Effector memory CD4-positive, alpha-beta T cell (primary cell): ENCODE data around the gene BRIP1.

Experiments
- DNase-seq, 3 donors: peaks; one replicate each; pipeline ENCODE4 v3.0.0-alpha.2; 2020
- H3K27ac ChIP-seq: 2 replicates; pipeline ENCODE4 v1.7.0; 2013; ENCODE audit warnings: mild to moderate bottlenecking, low read length, moderate library complexity; ENCODE audit not compliant: insufficient read depth, poor library complexity, severe bottlenecking
- H3K27me3 ChIP-seq: replicated peaks from 2 replicates; pipeline ENCODE4 v1.7.0; 2013; ENCODE audit warnings: mild to moderate bottlenecking, low read length; ENCODE audit not compliant: insufficient read depth, control insufficient read depth, poor library complexity, severe bottlenecking
- H3K36me3 ChIP-seq: 2 replicates; pipeline ENCODE4 v1.7.0; 2013; ENCODE audit warnings: mild to moderate bottlenecking, low read length, moderate library complexity; ENCODE audit not compliant: control insufficient read depth, insufficient read depth
- H3K4me1 ChIP-seq: 2 replicates; pipeline ENCODE4 v1.7.0; 2013; ENCODE audit warnings: low read length, mild to moderate bottlenecking; ENCODE audit not compliant: control insufficient read depth, insufficient read depth, poor library complexity, severe bottlenecking
- H3K4me3 ChIP-seq: 2 replicates; pipeline ENCODE4 v1.7.0; 2013; ENCODE audit warnings: low read length, low read depth, mild to moderate bottlenecking; ENCODE audit not compliant: insufficient read depth, poor library complexity, severe bottlenecking
- H3K9me3 ChIP-seq: 2 replicates; pipeline ENCODE4 v1.7.0; 2013; ENCODE audit warnings: mild to moderate bottlenecking, low read length, moderate library complexity; ENCODE audit not compliant: control insufficient read depth

The BRIP1 gene

DNA sequence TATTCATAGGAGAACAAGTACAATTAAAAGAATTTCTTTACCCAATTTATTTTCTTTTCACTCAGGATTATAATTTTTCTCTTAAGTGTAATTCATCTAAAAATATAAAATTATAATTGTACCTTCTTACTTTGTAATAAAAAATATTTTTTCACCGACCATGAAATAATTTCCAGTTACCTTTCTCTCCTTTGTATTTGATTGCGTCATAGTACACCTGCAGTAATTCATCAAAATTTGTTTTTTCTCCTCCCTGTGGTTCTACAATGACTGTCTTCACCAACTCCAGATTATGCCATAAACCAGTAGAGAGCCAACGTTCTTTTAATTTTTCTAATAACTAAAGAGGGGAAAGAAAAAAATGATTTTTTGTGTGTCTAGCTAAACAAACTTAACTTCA, 119.1 kb downstream of the BRIP1 start:
- no peak overlapping the region for H3K4me3 ChIP-seq
- no peaks in the 10 kb centered on the region for H3K27me3 ChIP-seq
- H3K27ac ChIP-seq: no peak overlapping the region
- no peaks in the 10 kb centered on the region for H3K36me3 ChIP-seq
- no peaks in the 10 kb centered on the region for H3K4me1 ChIP-seq
- no peak for DNase-seq
- H3K9me3 ChIP-seq: no peaks in the 10 kb centered on the region

DNA sequence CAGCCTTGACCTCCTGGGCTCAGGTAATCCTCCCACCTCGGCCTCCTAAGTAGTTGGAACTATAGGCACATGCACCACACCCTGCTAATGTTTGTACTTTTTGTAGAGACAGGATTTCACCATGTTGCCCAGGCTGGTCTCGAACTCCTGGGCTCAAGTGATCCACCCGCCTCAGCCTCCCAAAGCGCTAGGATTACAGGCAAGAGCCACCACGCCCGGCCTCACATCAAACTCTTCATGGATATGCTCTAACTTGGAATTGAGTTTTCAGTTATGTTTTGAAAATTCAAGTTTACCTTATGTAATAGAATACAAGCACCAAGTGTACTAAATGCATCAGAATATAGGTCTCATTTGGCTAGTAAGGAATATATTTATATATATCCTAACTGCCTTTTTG, 119.6 kb downstream of the BRIP1 start:
- no peak for DNase-seq
- Histone ChIP-seq H3K4me3 (no peak overlapping the region), H3K4me1 (no peaks in the 10 kb centered on the region), H3K27me3 (no peaks in the 10 kb centered on the region), H3K36me3 (no peaks in the 10 kb centered on the region), H3K27ac (no peak overlapping the region), H3K9me3 (no peaks in the 10 kb centered on the region)

DNA sequence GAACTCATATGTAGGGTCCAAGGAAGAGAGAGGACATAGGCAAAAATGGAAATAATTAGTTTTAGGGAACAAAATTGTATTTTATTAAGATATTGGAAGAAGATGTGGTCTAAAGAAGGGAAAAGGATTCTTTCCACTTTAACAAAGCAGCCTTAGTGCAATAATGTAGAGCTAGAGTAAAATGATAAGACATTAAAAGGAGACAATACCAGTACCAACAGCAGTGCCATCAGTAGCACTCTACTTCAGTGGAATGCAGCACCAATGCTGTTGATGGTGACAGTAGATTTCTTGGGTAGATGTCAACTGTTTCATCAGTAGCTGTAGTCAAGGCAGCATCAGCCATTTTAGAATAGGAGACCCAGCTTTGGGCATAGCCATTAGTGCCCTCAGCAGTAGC, 124.3 kb downstream of the BRIP1 start:
- Histone ChIP-seq H3K4me3 (no peak overlapping the region), H3K36me3 (no peaks in the 10 kb centered on the region), H3K9me3 (no peaks in the 10 kb centered on the region), H3K27me3 (no peaks in the 10 kb centered on the region), H3K27ac (no peak overlapping the region), H3K4me1 (no peaks in the 10 kb centered on the region)
- no peak for DNase-seq

DNA sequence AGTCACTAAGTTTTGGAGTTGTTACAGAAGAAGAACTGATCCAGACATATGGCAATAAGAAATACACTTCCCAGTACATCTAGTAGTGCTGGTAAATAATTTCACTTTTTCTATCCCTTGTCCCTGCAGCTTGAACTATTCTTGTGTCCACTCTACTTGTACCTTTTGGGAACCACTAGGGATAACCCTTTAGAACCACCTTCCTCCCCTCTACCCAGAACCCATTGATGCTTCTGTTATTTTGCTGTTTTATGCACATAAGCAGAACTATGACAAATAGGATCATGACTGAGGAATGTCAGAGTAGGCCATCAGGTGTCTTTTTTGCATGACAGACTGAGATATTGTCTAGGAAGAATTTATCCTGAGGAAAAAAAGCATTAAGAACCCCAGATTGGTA, 125.1 kb downstream of the BRIP1 start:
- H3K27me3 ChIP-seq: no peaks in the 10 kb centered on the region
- H3K36me3 ChIP-seq: no peaks in the 10 kb centered on the region
- H3K4me1 ChIP-seq: no peaks in the 10 kb centered on the region
- H3K27ac ChIP-seq: no peak overlapping the region
- DNase-seq: no peak
- no peaks in the 10 kb centered on the region for H3K9me3 ChIP-seq
- no peak overlapping the region for H3K4me3 ChIP-seq

DNA sequence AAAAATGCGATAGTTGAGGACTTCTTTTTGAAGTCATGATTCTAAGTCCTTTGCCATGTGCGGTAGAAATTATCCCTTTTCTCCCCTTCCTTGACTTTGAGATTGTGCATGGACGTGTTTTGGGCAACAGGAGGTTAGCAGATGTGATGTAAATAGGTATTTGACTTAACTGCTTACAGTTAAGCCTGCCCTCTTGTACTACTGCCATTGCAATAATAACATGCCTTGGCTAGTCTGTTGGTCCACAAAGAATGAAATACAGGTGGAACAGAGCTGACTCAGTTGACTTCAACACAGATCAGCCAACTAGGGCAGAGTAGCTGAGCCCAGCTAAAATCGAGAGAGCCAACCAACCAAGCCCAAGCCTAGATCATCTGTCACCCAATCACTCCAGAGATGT, 125.5 kb downstream of the BRIP1 start:
- H3K36me3 ChIP-seq: no peaks in the 10 kb centered on the region

DNA sequence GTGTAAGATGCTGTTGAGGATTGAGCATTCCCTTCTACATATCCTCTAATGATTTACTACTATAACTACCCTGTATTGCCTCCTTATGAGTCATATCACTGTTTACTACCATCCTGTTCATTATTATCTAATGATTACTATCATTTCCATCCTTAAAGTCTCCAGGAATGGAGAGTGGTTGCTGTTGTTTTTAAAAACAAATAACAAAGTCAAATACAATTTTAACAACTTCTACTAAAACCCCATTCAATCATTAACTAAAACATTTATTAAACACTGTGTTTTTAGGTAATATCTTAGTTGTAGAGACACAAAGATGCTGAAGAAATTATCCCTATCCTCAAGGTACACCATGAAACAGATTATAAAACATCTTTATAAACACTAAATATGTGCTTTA, 126.9 kb downstream of the BRIP1 start:
- Histone ChIP-seq H3K4me3 (no peak overlapping the region), H3K27me3 (no peaks in the 10 kb centered on the region), H3K36me3 (no peaks in the 10 kb centered on the region), H3K27ac (no peak overlapping the region), H3K4me1 (no peaks in the 10 kb centered on the region), H3K9me3 (no peaks in the 10 kb centered on the region)
- DNase-seq: no peak

More for the DNA sequence above, 125.5 kb downstream of the BRIP1 start:
- no peak for DNase-seq
- Histone ChIP-seq H3K27ac (no peak overlapping the region), H3K27me3 (no peaks in the 10 kb centered on the region), H3K9me3 (no peaks in the 10 kb centered on the region), H3K4me1 (no peaks in the 10 kb centered on the region), H3K4me3 (no peak overlapping the region)

DNA sequence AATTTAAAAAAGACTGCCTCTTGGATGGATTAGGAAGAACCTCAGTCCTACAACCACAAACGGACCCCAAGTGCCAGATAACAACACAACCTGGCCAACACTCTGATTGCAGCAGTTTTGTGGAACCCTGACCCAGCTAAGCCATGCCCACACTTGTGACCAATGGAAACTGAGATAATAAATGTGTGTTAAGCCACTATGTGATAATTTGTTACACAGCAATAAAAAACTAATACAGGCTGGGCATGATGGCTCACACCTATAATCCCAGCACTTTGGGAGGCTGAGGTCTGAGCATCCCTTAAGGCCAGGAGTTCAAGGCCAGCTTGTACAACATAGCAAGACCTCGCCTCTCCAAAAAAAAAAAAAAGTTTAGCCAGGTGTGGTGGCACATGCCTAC, 127.5 kb downstream of the BRIP1 start:
- Histone ChIP-seq H3K27me3 (no peaks in the 10 kb centered on the region), H3K36me3 (no peaks in the 10 kb centered on the region), H3K9me3 (no peaks in the 10 kb centered on the region), H3K4me1 (no peaks in the 10 kb centered on the region), H3K4me3 (no peak overlapping the region), H3K27ac (no peak overlapping the region)
- no peak for DNase-seq

DNA sequence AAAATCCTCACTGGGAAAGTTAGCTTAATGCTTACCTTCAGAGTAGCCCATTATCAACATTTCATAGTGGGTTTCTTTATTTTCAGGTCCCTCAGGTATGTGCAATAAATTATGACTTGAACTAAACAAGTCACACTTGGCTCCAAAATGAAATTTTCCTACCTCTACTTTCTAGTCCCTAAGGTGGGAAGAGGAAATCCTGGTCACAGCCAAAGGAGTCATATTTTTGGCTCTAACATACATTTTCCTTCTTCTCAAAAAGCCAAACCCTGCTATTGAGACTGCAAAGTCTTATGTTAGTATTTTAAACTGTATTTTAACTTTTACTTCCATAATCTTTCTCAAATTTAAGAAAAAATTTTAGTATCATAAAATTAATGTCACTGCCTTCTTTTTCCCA, 128.9 kb downstream of the BRIP1 start:
- no peaks in the 10 kb centered on the region for H3K27me3 ChIP-seq
- no peaks in the 10 kb centered on the region for H3K9me3 ChIP-seq
- H3K4me3 ChIP-seq: no peak overlapping the region
- H3K4me1 ChIP-seq: no peaks in the 10 kb centered on the region
- no peaks in the 10 kb centered on the region for H3K36me3 ChIP-seq
- H3K27ac ChIP-seq: no peak overlapping the region
- no peak for DNase-seq

DNA sequence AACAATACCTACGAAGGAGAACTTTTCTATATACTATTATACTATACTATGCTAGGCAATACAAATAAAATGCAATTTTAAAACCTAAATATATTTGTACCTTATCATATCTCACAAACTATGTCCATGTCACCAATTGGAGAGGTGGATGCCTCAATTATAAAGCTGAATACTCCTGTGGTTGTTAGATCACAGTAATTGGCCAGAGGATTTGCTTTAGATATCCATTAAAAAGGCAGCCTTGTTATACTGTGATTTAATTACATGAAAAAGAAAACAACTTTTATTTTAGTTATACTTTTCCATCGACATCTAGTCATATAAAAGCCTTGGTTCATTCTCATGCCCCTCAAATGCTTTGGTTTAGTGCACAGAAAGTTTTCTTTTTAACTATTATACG, 129.3 kb downstream of the BRIP1 start:
- Histone ChIP-seq H3K27ac (no peak overlapping the region), H3K36me3 (no peaks in the 10 kb centered on the region), H3K27me3 (no peaks in the 10 kb centered on the region), H3K4me3 (no peak overlapping the region), H3K4me1 (no peaks in the 10 kb centered on the region), H3K9me3 (no peaks in the 10 kb centered on the region)
- DNase-seq: no peak

DNA sequence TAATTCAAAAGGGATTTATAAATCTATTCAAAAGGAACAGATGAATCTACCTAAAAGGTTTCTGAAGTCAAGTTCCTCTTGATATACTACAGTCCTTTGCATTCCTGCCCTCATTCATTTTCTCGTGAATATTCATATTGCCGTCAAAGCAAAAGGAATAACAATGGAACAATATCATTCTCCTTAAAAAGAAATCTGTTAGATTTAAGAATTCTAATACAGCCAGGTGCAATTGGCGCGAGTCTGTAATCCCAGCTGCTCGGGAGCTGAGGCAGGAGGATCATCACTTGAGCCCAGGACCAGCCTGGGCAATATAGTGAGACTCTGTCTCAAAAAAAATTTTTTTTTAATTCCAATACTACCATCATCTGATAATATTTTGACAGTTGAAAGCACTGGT, 130.3 kb downstream of the BRIP1 start:
- DNase-seq: no peak
- H3K9me3 ChIP-seq: no peaks in the 10 kb centered on the region
- H3K4me3 ChIP-seq: no peak overlapping the region
- no peaks in the 10 kb centered on the region for H3K36me3 ChIP-seq
- no peaks in the 10 kb centered on the region for H3K4me1 ChIP-seq
- no peak overlapping the region for H3K27ac ChIP-seq
- H3K27me3 ChIP-seq: no peaks in the 10 kb centered on the region

DNA sequence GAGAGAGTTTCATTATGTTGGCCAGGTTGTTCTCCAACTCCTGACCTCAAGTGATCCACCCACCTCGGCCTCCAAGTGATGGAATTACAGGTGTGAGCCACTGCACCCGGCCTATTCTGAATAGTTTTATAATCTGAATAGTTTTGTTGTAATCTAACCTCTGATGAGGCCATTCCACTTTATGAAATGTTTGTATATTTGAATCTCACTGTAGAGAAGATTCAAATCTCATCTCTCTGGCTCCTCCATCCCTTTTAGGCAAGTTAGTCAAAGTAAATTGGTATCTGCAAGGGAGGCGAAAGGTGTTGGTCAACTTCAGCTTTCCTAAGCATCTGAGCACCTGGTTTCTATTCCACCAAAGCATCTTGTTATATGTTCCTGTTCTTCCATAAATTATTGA, 131.2 kb downstream of the BRIP1 start:
- Histone ChIP-seq H3K9me3 (no peaks in the 10 kb centered on the region), H3K27me3 (no peaks in the 10 kb centered on the region), H3K27ac (no peak overlapping the region), H3K4me1 (no peaks in the 10 kb centered on the region), H3K4me3 (no peak overlapping the region), H3K36me3 (no peaks in the 10 kb centered on the region)
- no peak for DNase-seq
